CD8-positive, alpha-beta memory T cell (primary cell): ENCODE measurements around the gene TBCD. TPM values are rescaled to one million over a fixed set of nuclear protein-coding genes. Genes with fewer than 3 reads are reported as not detected.

ENCODE experiments used
- CTCF ChIA-PET: fragments of 350-600 bp; sonication (Branson Sonifier 250); formaldehyde crosslinking; loops from one replicate; lab custom pipeline; 2021; ENCODE audit warnings: antibody characterized with exemption; lab: Charles Lee
- POLR2A ChIA-PET: fragments of 350-600 bp; sonication (Branson Sonifier 250); formaldehyde crosslinking; loops from one replicate; lab custom pipeline; 2021; ENCODE audit warnings: antibody characterized with exemption; lab: Charles Lee
- DNase-seq, 5 donors: peaks; one replicate each; pipeline versions ENCODE4 v3.0.0 to v3.0.0-alpha.2; 2020 to 2022; ENCODE audit warnings: mixed read lengths in 1 of 5
- H3K27ac ChIP-seq: one replicate; pipeline ENCODE4 v1.7.0; 2013; ENCODE audit warnings: low read depth, mild to moderate bottlenecking, low read length, moderate library complexity
- H3K27me3 ChIP-seq: 2 replicates; pipeline ENCODE4 v1.7.0; 2013; ENCODE audit warnings: low read length, mild to moderate bottlenecking; ENCODE audit not compliant: insufficient read depth, poor library complexity, severe bottlenecking
- H3K36me3 ChIP-seq: 2 replicates; pipeline ENCODE4 v1.7.0; 2013; ENCODE audit warnings: mild to moderate bottlenecking, low read length, moderate library complexity; ENCODE audit not compliant: insufficient read depth
- H3K4me1 ChIP-seq: 2 replicates; pipeline ENCODE4 v1.7.0; 2013; ENCODE audit warnings: mild to moderate bottlenecking, low read length, moderate library complexity; ENCODE audit not compliant: insufficient read depth
- H3K4me3 ChIP-seq: 2 replicates; pipeline ENCODE4 v1.7.0; 2013; ENCODE audit warnings: mild to moderate bottlenecking, low read length
- H3K9me3 ChIP-seq: 2 replicates; pipeline ENCODE4 v1.7.0; 2013; ENCODE audit warnings: mild to moderate bottlenecking, low read length
- H3K27ac Mint-ChIP-seq, 8 donors: one replicate each; pipeline ENCODE4 v1.8.0; 2020 to 2021; ENCODE audit warnings: mixed read lengths in 8 of 8, mild to moderate bottlenecking in 6 of 8, inconsistent platforms in 3 of 8, moderate library complexity in 3 of 8
- H3K27me3 Mint-ChIP-seq, 2 donors: one replicate each; pipeline ENCODE4 v1.8.0; 2020 to 2021; ENCODE audit warnings: mixed read lengths in 2 of 2, mild to moderate bottlenecking in 1 of 2, moderate library complexity in 1 of 2
- H3K36me3 Mint-ChIP-seq, 3 donors: one replicate each; pipeline ENCODE4 v1.8.0; 2020 to 2021; ENCODE audit warnings: mixed read lengths in 3 of 3, inconsistent platforms in 1 of 3, mild to moderate bottlenecking in 1 of 3
- H3K4me1 Mint-ChIP-seq, 3 donors: one replicate each; pipeline ENCODE4 v1.8.0; 2020 to 2021; ENCODE audit warnings: mixed read lengths in 3 of 3, inconsistent platforms in 1 of 3, mild to moderate bottlenecking in 1 of 3
- H3K4me3 Mint-ChIP-seq, 7 donors: one replicate each; pipeline ENCODE4 v1.8.0; 2020 to 2021; ENCODE audit warnings: mixed read lengths in 7 of 7, mild to moderate bottlenecking in 6 of 7, moderate library complexity in 4 of 7, inconsistent platforms in 2 of 7
- H3K9me3 Mint-ChIP-seq, 5 donors: one replicate each; pipeline ENCODE4 v1.8.0; 2020 to 2022; ENCODE audit warnings: mixed read lengths in 5 of 5, mild to moderate bottlenecking in 3 of 5, moderate library complexity in 2 of 5, inconsistent platforms in 1 of 5
- polyA plus RNA-seq: library from polyadenylated mRNA; unstranded; fragments of 300-500 nt; fragmentation: Illumina TruSeq; gene quantifications from one replicate; pipeline ENCODE4 v1.2.3, GENCODE V29; 2021
- total RNA-seq, 2 experiments: library from RNA; stranded (reverse); gene quantifications; one replicate each; pipeline ENCODE4 v1.2.3, GENCODE V29; 2021

Gene TBCD
- total and polyA plus RNA-seq, 3 experiments from 2014 or later = 79.1 to 130 (median 83.7) TPM

DNA sequence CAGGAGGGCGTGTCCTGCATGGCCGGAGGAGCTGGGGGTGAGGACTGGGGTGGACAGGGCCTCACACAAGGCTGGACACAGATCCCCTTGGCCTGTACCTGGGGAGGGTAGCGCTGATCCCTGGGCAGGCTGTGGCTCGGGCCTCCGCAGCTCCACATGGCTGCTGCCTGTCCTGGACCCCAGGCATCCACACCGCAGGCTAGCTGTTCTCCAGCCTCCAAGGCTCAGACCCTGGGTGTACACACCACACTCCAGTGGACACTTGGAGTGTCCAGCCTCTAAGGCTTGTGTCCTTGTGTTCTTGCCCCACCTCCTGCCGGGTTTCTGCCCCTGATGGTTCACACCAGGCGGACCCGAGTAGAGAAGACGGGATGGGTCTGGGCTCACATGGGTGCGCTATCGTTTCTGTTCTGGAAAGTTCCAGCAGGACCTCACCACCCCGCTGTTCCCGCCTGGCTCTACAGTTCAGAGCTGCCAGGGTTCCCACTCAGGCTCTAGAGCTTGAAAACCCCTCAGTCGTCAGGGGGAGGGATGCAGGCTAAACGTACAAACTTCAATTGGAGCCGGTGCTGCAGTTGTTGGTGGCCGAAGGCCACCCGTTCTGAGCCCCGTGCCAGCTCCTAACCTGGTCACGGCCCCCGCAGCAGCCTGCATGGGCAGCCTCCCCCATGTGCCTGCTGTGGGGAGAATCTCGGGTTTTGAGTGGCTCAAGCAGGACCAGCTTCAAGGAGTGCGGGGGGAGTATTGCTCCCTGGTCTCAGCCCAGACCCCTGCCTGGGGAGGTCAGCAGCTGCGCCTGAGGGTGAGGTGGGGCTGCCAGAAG, 42.0 kb upstream of the TBCD start:
- Mint-ChIP-seq H3K9me3 (no peaks in the 10 kb centered on the region), H3K36me3 (no peaks in the 10 kb centered on the region), H3K4me3 (no peak overlapping the region), H3K27ac (no peak overlapping the region), H3K4me1 (no peaks in the 10 kb centered on the region), H3K27me3 (peaks cover 0 to 2% of the 10 kb centered on the region in 2 donors)
- DNase-seq = no peak
- no peak overlapping the region for H3K27ac ChIP-seq
- H3K4me3 ChIP-seq = no peak overlapping the region
- CTCF ChIA-PET = no interaction called here
- H3K36me3 ChIP-seq = no peaks in the 10 kb centered on the region
- H3K27me3 ChIP-seq = no peaks in the 10 kb centered on the region
- H3K9me3 ChIP-seq = no peaks in the 10 kb centered on the region
- no peaks in the 10 kb centered on the region for H3K4me1 ChIP-seq
- POLR2A ChIA-PET = no interaction called here

- Mint-ChIP-seq H3K27me3 (peaks cover 0 to 2% of the 10 kb centered on the region in 2 donors), H3K4me1 (peaks cover under 1 to 1% (median 1%) of the 10 kb centered on the region in 3 donors), H3K4me3 (no peak overlapping the region), H3K36me3 (no peaks in the 10 kb centered on the region), H3K27ac (no peak overlapping the region), H3K9me3 (no peaks in the 10 kb centered on the region)
- ChIA-PET CTCF (interaction anchor here (1.6 kb wide), 1 partner anchor 13 kb away, joined by 4 read pairs; no protein-coding TSS in a partner anchor), POLR2A (no interaction called here)
- H3K4me3 ChIP-seq = no peak overlapping the region
- H3K9me3 ChIP-seq = no peaks in the 10 kb centered on the region
- H3K27me3 ChIP-seq = no peaks in the 10 kb centered on the region
- H3K4me1 ChIP-seq = peaks cover 2% of the 10 kb centered on the region
- no peak for DNase-seq
- H3K36me3 ChIP-seq = no peaks in the 10 kb centered on the region
- no peak overlapping the region for H3K27ac ChIP-seq
Measured at GRCh38 chr17:82710499-82711232, 41.2 kb upstream of the TBCD start.

DNA sequence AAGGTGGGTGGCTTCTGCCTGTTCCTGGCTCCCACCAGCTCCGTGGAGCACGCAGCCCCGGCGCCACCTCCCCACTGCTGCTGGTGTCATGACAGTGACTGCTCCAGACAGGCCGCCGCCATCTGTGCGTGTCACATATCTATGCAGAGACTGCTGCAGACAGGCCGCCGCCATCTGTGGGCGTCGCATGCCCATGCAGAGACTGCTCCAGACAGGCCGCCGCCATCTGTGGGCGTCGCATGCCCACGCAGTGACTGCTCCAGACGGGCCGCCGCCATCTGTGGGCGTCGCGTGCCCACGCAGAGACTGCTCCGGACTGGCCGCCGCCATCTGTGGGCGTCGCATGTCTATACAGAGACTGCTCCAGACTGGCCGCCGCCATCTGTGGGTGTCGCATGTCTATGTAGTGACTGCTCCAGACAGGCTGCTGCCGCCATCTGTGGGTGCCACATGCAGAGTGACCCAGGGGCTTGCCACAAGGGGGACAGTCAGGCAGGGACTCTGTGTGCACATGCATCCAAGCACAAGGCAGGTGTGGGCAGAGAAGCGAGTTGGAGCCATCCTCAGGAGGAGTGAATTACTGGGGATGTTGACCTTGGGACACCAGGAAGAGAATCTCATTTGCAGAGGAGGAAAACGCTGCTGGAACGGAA, 38.7 kb upstream of the TBCD start:
- no peaks in the 10 kb centered on the region for H3K36me3 ChIP-seq
- H3K4me1 Mint-ChIP-seq = peaks cover 17 to 22% (median 17%) of the 10 kb centered on the region in 3 donors
- DNase-seq = no peak
- H3K27ac ChIP-seq = no peak overlapping the region
- no peaks in the 10 kb centered on the region for H3K27me3 ChIP-seq
- peaks cover 0 to 2% of the 10 kb centered on the region in 2 donors for H3K27me3 Mint-ChIP-seq
- peaks cover 0 to 10% (median 2%) of the 10 kb centered on the region in 3 donors for H3K36me3 Mint-ChIP-seq
- no peak overlapping the region for H3K4me3 ChIP-seq
- peaks cover 18% of the 10 kb centered on the region for H3K4me1 ChIP-seq
- H3K9me3 Mint-ChIP-seq = no peaks in the 10 kb centered on the region
- H3K27ac Mint-ChIP-seq = no peak overlapping the region
- H3K4me3 Mint-ChIP-seq = peak overlapping the region in 4 of 7 donors; percentile 13 to 61 (median 32)
- ChIA-PET POLR2A (no interaction called here), CTCF (interaction anchor here (1.5 kb wide), 1 partner anchor 62 kb away, joined by 4 read pairs; no protein-coding TSS in a partner anchor)
- no peaks in the 10 kb centered on the region for H3K9me3 ChIP-seq

DNA sequence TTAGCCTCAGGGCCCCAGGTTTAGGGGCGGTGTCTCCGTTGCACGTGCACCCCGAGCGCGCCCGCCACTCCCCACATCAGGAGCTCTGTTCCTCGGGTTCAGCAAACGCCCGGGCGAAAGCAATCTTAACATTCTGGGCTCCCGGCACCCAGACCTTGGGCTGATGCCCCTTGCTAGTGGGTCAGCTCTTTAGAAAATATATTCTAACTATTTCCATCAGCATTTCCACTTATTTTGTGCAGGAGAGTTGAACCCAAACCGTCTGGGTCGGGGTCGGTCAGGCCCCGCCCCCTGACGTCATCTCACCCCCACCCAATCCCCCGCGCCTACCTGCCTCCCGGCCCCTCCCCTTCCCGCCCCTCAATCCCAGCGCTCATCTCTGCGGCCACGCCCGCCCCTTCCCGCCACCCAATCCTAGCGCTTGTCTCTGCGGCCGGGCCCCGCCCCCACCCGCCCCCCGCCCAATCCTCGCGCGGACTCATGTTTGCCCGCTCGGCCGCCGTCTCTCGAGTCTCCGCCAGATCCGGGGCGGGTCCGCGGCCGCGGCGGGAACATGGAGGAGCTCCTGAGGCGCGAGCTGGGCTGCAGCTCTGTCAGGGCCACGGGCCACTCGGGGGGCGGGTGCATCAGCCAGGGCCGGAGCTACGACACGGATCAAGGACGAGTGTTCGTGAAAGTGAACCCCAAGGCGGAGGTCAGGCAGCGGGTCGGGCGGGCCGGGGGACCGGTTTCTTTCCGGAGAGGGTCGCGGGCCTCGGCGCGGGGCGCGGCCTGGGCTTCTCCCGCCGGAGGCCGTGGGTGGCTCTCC, 35.5 kb upstream of the TBCD start, which contains the start of gene FN3KRP:
Gene FN3KRP, plus strand, starts transcription at position 504 of the 808 bp plus-strand sequence. Its CDS starts 50 bp downstream, at position 554.
- H3K4me3 Mint-ChIP-seq = peak within 1 kb of the TSS; percentile 91 to 98 (median 96)
- Histone ChIP-seq H3K9me3 (no peaks in the 10 kb centered on the region), H3K27me3 (no peaks in the 10 kb centered on the region), H3K4me3 (peak within 1 kb of the TSS; percentile 74), H3K4me1 (peaks cover 21% of the 10 kb centered on the region), H3K27ac (peak within 1 kb of the TSS; percentile 64), H3K36me3 (peaks cover 9% of the 10 kb centered on the region)
- H3K4me1 Mint-ChIP-seq = peaks cover 21 to 28% (median 23%) of the 10 kb centered on the region in 3 donors
- ChIA-PET POLR2A (interaction anchor here (0.6 to 1.0 kb wide), 3 partner anchors 18 to 1033 kb away, joined by 4 to 6 read pairs (median 4); partner anchors contain the start of genes ARL16, FN3K and RAB40B), CTCF (no interaction called here)
- H3K9me3 Mint-ChIP-seq = no peaks in the 10 kb centered on the region
- peaks cover 0 to 36% (median 2%) of the 10 kb centered on the region in 3 donors for H3K36me3 Mint-ChIP-seq
- peak within 1 kb of the TSS; percentile 86 to 96 (median 93) for H3K27ac Mint-ChIP-seq
- H3K27me3 Mint-ChIP-seq = no peaks in the 10 kb centered on the region
- DNase-seq = peak; percentile 82 to 96 (median 87)

DNA sequence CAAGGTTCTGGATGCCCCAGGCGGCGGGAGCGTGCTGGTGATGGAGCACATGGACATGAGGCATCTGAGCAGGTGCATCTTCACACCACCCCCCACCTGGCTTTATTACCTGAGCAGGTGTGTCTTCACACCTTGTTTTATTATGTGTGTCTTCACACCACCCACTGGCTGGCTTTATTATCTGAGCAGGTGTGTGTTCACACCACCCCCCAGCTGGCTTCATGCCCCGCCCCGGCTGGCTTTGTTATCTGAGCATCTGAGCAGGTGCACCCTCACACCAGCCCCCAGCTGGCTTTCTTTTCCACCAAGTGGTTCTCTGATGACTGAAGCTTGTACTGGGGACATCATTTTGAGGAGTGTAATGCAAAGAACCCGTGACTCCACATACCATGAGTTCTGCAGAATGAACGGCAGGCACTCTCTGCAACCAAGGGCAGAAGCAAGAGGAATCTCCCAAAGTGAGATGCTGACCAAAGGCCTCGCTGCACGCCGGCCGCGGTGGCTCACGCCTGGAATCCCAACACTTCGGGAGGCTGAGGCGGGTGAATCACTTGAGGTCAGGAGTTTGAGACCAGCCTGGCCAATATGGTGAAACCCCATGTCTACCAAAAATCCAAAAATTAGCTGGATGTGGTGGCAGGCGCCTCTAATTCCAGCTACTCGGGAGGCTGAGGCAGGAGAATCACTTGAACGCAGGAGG, 32.7 kb upstream of the TBCD start:
- Mint-ChIP-seq H3K36me3 (peaks cover 3 to 54% (median 12%) of the 10 kb centered on the region in 3 donors), H3K27me3 (no peaks in the 10 kb centered on the region), H3K4me1 (peaks cover 23 to 28% (median 23%) of the 10 kb centered on the region in 3 donors), H3K4me3 (peak overlapping the region in 2 of 7 donors; percentile 73 to 96), H3K9me3 (no peaks in the 10 kb centered on the region), H3K27ac (peak overlapping the region in 2 of 8 donors; percentile 52 to 86)
- H3K9me3 ChIP-seq = no peaks in the 10 kb centered on the region
- no peaks in the 10 kb centered on the region for H3K27me3 ChIP-seq
- no peak overlapping the region for H3K4me3 ChIP-seq
- no peak overlapping the region for H3K27ac ChIP-seq
- ChIA-PET CTCF (no interaction called here), POLR2A (no interaction called here)
- H3K4me1 ChIP-seq = peaks cover 21% of the 10 kb centered on the region
- H3K36me3 ChIP-seq = peaks cover 15% of the 10 kb centered on the region
- no peak for DNase-seq

GRCh38 chr17:82720204-82720603, 31.7 kb upstream of the TBCD start:
- H3K27ac Mint-ChIP-seq = no peak overlapping the region
- H3K4me3 ChIP-seq = no peak overlapping the region
- H3K4me1 Mint-ChIP-seq = peaks cover 23 to 28% (median 23%) of the 10 kb centered on the region in 3 donors
- peaks cover 3 to 55% (median 12%) of the 10 kb centered on the region in 3 donors for H3K36me3 Mint-ChIP-seq
- peaks cover 15% of the 10 kb centered on the region for H3K36me3 ChIP-seq
- H3K9me3 Mint-ChIP-seq = no peaks in the 10 kb centered on the region
- no peaks in the 10 kb centered on the region for H3K27me3 ChIP-seq
- no peaks in the 10 kb centered on the region for H3K9me3 ChIP-seq
- no peak overlapping the region for H3K4me3 Mint-ChIP-seq
- H3K27me3 Mint-ChIP-seq = no peaks in the 10 kb centered on the region
- H3K4me1 ChIP-seq = peaks cover 21% of the 10 kb centered on the region
- H3K27ac ChIP-seq = no peak overlapping the region
- ChIA-PET POLR2A (no interaction called here), CTCF (no interaction called here)
- DNase-seq = no peak
